DOHH2 (cell line): Measurements from ENCODE around the gene CPNE2.

Source experiments
- CTCF ChIP-seq: fragments of 200-600 bp; sonication (generic); IDR thresholded peaks from one replicate; pipeline ENCODE4 v1.5.1; 2014; ENCODE audit warnings: antibody characterized with exemption, mild to moderate bottlenecking, low read depth, low read length; ENCODE audit not compliant: poor library complexity, severe bottlenecking
- EZH2phosphoT487 ChIP-seq: fragments of 200-600 bp; sonication (generic); IDR thresholded peaks from 2 replicates; pipeline ENCODE4 v1.6.1; 2017; ENCODE audit warnings: borderline replicate concordance, mild to moderate bottlenecking, antibody characterized with exemption, low read length, moderate library complexity, mixed read lengths

DNA sequence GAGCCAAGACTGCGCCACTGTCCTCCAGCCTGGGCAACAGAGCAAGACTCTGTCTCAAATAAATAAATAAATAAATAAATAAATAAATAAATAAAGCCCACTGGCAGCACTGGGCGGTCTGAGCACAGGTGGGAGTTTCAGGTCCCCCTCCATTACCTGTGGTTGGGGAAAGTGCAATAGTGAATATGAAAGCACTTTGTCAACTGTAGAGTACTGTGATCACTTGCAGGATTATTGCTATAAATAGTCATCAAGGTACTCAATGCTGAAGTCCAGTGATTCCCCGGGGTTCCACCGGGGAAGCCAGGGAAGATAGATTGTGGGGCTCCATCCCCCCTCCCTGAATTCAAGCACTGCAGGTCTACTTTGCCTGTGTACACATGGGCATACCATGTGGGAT, 42.7 kb upstream of the CPNE2 start:
- no peak for TF ChIP-seq CTCF
- no peak for TF ChIP-seq EZH2phosphoT487
